Prostate gland (tissue), 2 donors: ENCODE results near the gene CACNA2D1.

Experiments
- CTCF ChIP-seq, 4 experiments: fragments of 200-600 bp in 2 of 4; fragments of 450-650 bp in 2 of 4; sonication (generic) in 2 of 4; IDR thresholded peaks; 1 replicate in 3 of 4; 2 replicates in 1 of 4; pipeline ENCODE4 v1.5.1; 2016 to 2019; ENCODE audit warnings: antibody characterized with exemption in 4 of 4, mild to moderate bottlenecking in 2 of 4, moderate library complexity in 2 of 4
- POLR2A ChIP-seq: fragments of 450-650 bp; IDR thresholded peaks from one replicate; pipeline ENCODE4 v1.6.1; 2016; ENCODE audit warnings: antibody characterized with exemption, mild to moderate bottlenecking
- POLR2AphosphoS5 ChIP-seq: sonication (generic); formaldehyde crosslinking; IDR thresholded peaks from one replicate; pipeline ENCODE4 v1.6.1; 2017; ENCODE audit warnings: antibody characterized with exemption

GRCh38 chr7:82384779-82385178 lies 58.8 kb downstream of the CACNA2D1 start:
- TF ChIP-seq CTCF (IDR thresholded peaks at IDR 0.05) (no peak), POLR2A (no peak), POLR2AphosphoS5 (no peak)
